ENCODE results near the gene FCSK.
"Not testable (repeated sequence)": the region's sequence is repeated elsewhere in the genome, so short reads cannot be mapped to it uniquely, and the experiment has no call there.

The FCSK gene

DNA sequence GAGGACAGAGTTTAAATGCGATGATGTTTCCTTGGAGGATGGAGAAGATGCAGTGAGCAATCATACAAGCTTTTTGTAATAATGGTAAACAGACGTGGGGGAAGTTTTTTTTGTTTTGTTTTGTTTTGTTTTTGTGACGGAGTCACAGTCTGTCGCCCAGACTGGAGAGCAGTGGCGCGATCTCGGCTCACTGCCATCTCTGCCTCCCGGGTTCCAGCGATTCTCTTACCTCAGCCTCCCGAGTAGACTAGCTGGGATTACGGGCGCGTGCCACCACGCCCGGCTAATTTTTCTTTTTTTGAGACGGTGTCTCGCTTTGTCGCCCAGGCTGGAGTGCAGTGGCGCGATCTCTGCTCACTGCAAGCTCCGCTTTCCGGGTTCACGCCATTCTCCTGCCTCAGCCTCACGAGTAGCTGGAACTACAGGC, 70.0 kb downstream of the FCSK start:
- not testable (repeated sequence) for H3K9me3 ChIP-seq (ENCODE audit: control insufficient read depth, insufficient read depth, low read length)
- Histone ChIP-seq H3K4me1 (ENCODE audit: insufficient read depth, low read length) (peaks cover 14% of the 10 kb centered on the region; the same call in 1 of the 2 replicates), H3K36me3 (ENCODE audit: insufficient read depth, low read length) (peaks cover 25% of the 10 kb centered on the region), H3K9ac (ENCODE audit: low read depth, low read length) (peak overlapping the region; percentile 100)

DNA sequence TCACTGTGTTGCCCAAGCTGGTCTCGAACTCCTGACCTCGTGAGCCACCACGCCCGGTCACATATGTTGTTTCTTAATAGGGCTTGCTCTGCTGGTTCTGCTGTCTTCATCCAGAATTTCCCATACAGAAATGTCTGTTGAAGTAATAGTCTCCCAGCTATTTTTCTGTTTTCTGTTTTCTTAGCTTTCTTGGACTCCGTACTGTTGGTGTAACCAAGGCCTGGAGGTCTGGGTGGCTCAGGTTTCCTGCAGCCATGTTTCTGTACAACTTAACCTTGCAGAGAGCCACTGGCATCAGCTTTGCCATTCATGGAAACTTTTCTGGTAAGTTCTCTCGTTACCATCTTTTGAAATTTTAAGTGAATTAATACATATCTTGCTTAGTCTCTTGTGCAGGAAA, 72.0 kb downstream of the FCSK start:
- Histone ChIP-seq H3K9me3 (ENCODE audit: control insufficient read depth, insufficient read depth, low read length) (no peaks in the 10 kb centered on the region), H3K36me3 (ENCODE audit: insufficient read depth, low read length) (peaks cover 31% of the 10 kb centered on the region), H3K4me1 (ENCODE audit: insufficient read depth, low read length) (peaks cover 14% of the 10 kb centered on the region; the same call in 1 of the 2 replicates), H3K9ac (ENCODE audit: low read depth, low read length) (peak overlapping the region; percentile 15; the same call in 1 of the 2 replicates)

DNA sequence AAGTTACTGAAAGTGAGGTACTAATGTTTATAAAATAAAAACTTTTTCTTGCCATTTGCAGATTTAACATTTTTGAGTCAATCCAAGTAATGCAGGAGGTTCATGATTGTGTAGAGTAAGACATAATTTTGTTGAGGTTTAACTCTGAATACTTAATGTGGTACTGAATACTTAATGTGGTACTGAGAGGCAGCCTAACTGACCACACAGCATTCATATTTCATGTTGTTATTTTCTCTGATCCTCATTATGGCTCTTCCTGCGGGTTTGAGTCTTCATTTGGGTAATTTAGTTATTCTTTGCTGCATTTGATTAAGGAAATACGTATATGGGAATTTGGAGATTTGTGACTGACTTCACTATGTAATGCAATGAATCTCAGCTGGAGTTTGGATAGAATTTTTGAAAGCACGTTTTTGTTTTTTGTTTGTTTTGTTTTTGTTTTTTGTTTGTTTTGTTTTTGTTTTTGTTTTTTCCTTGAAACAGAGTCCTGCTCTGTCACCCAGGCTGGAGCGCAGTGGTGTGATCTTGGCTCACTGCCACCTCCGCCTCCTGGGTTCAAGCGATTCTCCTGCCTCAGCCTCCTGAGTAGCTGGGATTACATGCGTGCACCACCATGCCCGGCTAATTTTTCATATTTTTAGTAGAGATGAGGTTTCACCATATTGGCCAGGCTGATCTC, 73.1 kb downstream of the FCSK start:
- H3K9me3 ChIP-seq (ENCODE audit: control insufficient read depth, insufficient read depth, low read length), result no peaks in the 10 kb centered on the region
- H3K36me3 ChIP-seq (ENCODE audit: insufficient read depth, low read length), result peaks cover 37% of the 10 kb centered on the region
- no peak overlapping the region; the same call in 1 of the 2 replicates for H3K9ac ChIP-seq (ENCODE audit: low read depth, low read length)
- peaks cover 11% of the 10 kb centered on the region; the same call in 1 of the 2 replicates for H3K4me1 ChIP-seq (ENCODE audit: insufficient read depth, low read length)

DNA sequence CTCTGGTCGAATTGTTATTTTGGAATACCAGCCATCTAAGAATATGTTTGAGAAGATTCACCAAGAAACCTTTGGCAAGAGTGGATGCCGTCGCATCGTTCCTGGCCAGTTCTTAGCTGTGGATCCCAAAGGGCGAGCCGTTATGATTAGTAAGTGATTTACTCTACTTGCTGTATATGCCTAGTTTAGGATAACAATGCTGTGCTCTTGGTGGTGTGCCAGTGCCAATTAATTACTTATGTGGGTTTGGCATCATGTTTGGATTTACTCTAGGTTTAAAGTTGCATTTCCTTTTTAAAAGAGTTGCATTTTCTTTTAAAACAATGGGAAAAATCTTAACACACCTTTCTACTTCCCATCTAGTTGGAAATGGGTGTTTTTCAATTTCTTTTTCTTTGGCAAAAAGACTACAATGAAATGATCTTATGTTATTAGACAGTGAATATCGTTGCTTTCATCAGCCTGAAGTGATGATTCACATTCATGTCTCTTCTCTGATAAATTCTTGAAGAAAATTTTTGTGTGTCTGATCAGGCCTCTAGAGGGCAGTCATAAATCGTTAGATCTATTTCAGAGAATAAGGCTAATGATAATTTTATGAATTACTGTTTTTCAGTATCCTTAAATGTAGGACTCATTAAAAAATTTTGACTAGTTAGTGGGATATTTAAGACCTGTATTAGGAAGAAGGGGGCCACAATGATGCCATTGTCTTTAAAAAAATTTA, 74.8 kb downstream of the FCSK start:
- no peaks in the 10 kb centered on the region for H3K9me3 ChIP-seq (ENCODE audit: control insufficient read depth, insufficient read depth, low read length)
- H3K36me3 ChIP-seq (ENCODE audit: insufficient read depth, low read length), result peaks cover 53% of the 10 kb centered on the region
- no peak overlapping the region for H3K9ac ChIP-seq (ENCODE audit: low read depth, low read length)
- H3K4me1 ChIP-seq (ENCODE audit: insufficient read depth, low read length), result peaks cover 8% of the 10 kb centered on the region; the same call in 1 of the 2 replicates

Measured in ES-I3 (cell line).